HG02571 (cell line): ENCODE data around the gene PRRT1B.
"Not testable (repeated sequence)": the region's sequence is repeated elsewhere in the genome, so short reads cannot be mapped to it uniquely, and the experiment has no call there.

Source experiments
- ATAC-seq: cut with Tn5 transposase; IDR thresholded peaks from one replicate; pipeline ENCODE4 v1.9.1; 2021; ENCODE audit warnings: mild to moderate bottlenecking, moderate library complexity; ENCODE audit not compliant: unreplicated experiment

Gene PRRT1B

DNA sequence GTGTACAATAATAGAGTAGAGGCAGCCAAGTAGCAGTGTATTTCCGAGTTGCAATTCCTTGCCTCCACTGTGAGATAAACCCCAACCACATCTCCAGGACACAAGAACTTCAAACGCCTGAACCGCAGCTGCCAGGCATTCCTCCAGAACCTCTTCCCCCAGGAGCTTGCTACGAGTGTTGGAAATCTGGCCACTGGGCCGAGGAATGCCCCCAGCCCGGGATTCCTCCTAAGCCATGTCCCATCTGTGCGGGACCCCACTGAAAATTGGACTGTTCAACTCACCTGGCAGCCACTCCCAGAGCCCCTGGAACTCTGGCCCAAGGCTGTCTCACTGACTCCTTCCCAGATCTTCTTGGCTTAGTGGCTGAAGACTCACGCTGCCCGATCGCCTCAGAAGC is 3.9 kb downstream of the PRRT1B start:
- ATAC-seq: not testable (repeated sequence)

DNA sequence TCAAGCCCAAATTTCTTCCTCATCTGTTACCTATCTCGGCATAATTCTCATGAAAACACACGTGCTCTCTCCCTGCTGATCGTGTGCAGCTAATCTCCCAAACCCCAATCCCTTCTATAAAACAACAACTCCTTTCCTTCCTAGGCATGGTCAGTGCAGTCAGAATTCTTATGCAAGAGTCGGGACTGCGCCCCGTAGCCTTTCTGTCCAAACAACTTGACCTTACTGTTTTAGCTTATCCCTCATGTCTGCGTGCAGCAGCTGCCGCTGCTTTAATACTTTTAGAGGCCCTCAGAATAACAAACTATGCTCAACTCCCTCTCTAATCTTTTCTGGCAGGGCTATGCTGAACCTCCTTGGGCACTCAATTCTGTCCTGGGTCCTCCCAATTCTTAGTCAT is 5.1 kb downstream of the PRRT1B start:
- ATAC-seq: not testable (repeated sequence)

DNA sequence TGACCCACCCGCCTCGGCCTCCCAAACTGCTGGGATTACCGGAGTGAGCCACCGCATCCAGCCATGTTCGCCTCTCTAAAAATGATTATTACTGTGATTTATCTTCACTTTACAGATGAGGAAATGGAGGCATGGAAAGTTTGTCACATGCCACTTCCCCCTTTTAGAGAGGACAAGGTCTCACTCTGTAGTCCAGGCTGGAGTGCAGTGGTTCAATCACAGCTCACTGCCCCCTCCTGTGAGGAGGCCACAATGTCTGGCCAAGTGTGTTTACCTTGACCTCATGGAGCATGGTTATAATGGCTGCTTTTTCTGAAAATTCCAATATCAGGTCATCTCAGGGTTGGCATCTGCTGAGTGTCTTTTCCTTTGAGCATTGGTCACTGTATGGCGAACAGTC is 6.7 kb downstream of the PRRT1B start:
- no peak for ATAC-seq

DNA sequence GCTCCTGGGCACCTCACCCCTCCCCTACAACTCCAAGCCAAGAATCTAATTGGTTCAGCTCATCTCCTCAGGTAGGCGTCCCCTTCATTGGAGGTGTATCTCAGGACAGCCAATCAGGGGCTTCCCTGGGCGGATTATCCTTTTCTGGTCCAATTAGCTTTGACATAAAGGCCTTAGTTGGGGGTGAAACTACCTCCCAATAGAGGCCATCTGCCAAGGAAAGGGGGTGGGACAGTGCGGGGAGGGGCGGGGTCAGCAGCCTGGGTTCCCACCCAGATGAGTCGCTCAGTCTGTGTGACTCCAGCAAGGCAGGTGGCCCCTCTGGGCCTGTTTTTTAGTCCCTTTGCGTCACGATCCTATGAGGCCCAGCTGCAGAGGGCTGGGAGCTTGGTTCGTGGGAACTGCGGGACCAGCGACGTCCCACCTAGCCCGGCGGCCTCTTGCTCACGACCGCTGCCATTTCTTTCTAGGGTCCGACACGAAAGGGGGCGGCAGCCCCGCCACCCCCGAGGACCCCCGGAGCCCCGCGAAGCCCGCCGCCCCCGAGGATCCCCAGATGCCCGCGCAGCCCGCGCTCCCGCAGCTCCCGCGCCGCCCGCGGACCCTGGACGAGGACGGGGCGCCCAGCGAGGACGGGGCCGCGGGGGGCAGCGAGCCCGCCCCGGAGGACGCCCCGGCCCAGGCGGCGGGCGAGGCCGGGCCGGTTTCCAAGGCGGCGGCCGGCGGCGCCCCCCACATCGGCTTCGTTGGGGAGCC is 8.9 kb downstream of the PRRT1B start:
- no peak for ATAC-seq

DNA sequence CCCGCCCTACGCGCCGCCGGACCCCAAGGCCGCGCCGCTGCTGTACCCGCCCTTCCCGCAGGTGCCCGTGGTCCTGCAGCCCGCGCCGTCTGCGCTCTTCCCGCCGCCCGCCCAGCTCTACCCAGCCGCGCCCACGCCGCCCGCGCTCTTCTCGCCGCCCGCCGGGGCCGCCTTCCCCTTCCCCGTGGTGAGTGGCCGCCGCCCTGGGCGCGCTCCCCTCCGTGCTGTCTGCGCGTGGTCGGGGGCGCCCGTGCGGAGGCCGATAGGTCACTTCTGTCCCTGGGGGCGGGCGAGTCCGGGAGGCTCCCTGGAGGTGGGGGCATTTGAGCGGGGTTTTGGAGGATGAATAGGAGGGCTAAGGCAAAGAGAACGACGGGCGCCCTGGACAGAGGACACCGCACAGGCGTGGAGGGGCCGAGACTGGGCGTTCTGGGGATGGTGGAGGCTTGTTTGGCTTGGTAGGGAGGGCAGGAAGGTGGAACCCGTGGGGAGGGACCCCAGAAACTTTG is 9.6 kb downstream of the PRRT1B start:
- ATAC-seq: no peak

DNA sequence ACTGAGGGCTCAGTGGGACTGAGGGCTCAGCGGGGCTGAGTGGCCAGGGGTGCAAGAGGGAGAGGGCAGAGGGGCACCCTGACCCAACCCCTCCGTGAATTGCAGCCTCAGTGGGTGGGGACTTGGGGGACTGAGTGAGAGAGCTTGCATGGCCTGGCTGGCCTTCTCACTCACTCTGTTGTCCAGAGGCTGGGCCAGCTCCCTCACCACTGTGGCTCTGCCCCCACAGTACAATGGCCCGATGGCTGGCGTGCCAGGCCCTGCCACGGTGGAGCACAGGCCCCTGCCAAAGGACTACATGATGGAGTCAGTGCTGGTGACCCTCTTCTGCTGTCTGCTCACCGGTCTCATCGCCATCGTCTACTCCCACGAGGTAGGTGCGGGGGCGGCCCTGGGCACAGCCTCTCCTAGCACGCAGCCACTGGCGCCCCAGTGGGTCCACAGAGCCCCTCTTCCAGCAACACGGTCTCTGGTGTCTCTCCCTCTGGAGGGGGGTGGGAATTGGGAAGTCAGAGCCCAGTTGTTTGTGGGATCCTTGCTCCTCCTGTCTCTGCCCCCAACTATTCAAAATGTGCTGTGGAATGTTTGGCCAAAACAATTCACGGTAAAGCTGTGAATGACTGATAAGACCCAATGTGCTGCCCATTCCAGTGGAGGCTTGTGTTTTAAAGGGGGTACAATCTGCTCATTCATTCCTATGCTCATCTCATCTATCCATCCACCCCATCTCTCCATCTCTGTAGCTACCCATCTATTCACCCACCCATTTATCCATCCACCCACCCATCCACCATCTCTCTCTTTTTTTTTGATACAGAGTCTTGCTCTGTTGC is 10.7 kb downstream of the PRRT1B start:
- ATAC-seq: no peak

DNA sequence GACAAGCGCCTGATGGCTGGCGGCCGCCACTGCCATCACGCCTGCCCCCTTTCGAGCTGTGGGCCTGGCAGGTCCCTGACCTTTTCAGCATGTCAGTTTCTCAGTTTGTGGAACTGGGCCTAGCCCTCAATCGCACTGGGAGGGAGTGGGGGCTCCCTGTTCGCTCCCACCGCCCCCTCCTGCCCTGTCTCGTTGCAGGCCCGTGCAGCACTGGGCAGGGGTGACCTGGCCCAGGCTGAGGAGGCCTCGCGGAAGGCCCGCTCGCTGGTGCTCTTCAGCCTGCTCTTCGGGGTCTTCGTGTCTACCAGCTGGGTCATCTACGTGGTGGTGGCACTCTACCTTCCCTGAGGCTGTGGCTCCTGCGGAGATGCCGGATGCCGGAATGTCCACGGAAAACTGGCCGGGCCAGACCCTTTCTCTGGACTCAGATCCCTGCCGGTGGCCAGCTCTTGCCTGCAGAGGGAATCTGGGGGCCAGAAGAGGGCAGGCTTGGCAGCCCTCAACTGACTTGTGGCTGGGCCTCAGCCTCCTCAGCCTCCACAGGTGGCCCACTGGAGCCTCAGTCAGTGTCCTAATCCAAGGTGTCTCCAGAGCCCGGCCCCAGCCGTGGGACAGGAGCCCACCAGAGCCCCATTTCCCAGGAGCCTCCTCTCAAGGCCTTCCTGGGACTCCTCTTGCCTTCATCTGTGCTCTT is 12.7 kb downstream of the PRRT1B start:
- ATAC-seq: no peak

DNA sequence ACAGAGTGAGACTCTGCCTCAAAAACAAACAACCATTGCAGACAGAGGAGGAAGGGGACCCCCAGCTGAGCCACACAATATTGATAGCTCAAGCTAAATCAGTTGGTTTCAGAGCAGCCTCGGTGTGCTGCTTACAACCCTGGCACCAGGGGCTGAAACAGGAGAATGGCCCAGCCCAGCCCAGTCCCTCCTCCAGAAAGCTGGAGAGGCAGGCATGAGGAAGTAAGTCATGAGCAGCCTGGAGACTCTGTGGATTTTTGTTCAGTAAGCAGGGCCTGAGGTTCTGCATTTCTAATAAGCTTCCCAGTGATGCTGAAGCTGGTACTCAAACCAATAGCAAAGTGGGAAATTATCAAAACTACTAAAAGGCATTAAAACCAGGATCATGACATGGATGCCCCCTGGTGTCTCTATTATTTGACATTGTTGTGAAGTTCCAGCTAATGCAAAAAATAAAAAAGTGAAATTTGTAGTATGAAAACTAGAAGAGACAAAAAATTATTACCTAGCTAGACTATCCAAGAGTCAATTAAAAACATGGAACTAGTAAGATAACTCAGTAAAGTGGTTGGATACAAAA is 14.2 kb downstream of the PRRT1B start:
- no peak for ATAC-seq

DNA sequence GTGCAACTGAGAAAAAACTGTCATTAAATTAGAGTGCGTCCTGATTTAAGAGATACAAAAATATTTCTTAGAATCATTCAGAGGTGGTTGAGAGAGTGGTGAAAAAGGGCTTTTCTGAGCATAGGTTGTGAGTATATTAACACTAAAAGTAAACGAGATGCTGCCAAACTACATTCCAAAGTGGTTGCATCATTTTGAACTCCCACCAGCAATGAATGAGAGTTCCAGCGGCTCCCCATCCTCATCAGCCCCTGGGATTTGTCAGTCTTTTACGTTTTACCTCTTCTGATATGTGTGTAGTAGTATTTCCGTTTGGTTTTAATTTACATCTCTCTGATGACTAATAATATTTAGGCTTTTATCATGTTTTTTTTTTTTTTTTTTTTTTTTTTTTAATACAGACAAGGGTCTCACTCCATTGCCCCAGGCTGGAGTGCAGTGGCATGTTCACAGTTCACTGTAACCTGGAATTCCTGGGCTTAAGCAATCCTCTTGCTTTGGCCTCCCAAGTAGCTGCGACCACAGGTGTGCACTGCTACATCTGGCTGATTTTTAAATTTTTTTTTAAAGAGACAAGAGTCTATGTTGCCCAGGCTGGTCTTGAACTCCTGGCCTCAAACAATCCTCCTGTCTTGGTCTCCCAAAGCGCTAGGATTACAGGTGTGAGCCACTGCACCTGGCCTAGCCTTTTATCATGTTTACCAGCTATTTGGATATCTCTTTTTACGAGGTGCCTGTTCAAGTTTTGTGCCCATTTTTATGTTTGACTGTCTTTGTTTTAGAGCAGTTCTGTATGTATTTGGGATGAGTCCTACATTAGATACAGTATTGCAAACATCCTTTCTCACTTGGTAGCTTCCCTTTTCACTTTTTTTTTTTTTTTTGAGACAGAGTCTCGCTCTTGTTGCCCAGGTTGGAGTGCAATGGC is 17.0 kb downstream of the PRRT1B start:
- ATAC-seq: no peak

DNA sequence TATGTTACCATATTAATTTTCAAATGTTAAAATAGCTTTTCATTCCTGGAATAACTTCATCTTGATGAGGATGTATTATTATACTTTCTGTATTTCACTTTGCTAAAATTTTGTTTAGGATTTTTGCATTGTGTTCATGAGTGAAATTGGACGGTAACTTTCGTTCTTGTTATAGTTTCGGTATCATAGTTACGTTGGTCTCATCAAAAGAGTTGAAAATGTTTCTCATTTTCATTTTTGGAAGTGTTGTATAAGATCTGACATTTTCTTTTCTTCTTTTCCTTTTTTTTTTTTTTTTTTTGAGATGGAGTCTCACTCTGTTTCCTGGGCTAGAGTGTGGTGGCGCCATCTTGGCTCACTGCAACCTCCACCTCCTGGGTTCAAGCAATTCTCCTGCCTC is 20.0 kb downstream of the PRRT1B start:
- no peak for ATAC-seq

DNA sequence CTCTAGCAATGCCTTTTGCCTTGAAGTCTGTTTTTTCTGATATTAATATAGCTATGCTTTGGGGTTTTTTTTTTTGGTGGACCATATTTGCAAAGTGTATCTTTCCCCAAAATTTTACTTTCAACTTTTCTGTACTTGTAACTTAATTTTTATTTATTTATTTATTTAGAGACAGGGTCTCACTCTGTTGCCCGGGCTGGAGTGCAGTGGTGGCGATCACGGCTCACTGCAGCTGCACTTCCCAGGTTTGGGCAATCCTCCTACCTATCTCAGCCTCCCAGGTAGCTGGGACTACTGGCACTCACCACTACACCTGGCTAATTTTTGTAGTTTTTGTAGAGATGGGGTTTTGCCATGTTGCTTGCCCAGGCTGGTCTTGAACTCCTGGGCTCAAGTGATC is 20.8 kb downstream of the PRRT1B start:
- ATAC-seq: no peak

DNA sequence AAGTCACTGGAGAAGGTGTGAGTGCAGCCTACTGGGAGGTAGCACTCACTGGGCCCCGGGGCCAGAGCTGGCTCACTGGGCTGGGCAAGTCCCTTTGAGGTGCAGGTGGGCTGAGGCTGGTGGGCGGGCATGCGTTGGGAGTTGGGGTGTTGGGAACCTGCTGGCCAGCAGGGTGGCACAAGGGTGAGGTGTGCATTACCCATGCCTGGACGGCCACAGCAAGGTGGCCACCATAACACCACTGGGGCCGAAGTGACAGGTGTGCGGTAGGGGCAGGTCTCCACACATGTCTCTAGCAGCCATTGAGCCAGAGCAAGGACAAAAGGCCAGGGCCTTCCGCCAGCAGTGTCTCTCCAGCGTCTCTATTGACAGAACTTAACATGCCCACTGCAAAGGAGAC is 22.6 kb downstream of the PRRT1B start:
- no peak for ATAC-seq

DNA sequence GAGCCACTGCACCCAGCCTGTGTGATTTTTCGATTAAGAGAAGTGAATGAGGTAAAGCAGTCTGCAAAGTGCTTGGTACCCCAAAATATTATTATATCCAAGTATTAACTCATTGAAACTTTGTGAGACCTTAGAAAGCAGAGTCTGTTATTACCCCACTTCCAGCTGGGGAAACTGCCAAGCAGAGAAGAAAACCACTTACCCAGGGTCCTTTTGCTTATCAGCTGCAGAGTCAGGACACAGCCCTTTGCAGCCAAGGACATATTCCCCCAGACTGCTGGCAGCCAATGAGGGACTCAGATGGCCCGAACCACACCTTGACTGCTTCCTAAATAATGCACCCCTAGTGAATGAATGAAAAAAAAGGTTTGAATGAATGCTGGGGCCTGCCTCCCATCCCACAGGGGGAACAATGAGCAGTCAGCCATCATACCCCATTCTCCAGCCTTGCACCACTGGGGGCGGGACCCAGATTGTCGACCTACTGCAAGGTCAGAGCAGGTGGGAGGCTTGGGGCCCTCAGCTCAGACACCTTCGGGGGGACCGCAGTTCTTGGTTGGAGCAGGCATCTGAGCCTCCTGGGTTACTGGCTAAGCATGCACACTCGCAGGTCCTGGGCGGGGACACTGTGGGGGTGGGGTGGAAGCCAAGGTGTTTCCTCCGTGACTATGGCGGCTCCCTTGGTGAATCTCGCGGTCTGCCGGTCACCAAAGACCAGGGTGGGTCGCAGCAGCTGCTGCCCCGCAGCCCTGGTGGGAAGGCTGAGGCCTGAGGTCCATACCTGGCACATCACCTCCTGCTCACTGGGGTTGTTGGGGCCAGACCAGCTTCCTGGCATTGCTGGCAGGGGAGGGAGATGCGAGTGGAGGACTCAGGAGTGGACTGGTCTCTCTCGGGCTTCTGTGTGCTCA is 29.7 kb downstream of the PRRT1B start:
- ATAC-seq: no peak

DNA sequence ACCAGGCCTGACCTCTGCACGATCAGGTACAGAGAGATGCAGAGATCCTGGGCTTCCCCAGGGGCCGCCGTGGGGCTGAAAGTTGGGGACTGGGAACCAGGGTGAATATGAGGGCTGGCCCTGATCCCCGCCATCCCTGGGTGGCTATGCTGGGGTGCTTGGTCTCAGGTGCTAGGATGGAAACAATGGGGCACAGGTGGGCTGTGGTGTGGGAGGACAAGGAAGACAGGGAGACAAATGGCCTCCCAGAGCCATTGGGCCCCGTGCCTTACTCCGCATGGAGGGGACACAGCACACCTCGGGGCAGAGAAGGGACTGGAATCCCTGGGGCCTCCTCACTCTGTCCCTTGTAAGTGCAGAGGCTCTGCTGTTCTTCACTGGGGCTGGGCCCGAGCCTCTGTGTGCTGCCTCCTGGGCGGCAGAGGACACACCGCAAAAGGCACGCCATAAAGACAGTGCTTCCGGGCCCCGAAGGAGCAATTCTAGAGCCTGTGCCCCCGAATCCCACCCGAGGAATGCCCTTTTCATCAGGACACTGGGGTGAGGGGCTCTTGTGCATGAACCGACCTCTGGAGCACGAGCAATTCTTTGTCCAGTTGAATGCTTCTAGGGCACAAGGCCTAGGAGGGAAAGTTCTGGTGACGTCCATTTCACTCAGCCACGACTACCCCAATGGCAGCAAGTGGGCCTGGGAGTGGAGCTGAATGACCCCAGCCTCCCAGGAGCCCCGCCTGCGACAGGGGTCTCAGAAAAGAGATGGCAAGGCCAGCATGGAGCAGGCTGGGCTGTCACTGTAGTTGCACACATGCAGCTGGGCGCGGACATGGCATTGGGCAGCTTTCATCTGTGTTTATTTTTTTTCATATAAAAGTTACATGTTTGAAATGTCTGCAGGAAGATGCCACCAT is 30.9 kb downstream of the PRRT1B start:
- ATAC-seq: no peak

DNA sequence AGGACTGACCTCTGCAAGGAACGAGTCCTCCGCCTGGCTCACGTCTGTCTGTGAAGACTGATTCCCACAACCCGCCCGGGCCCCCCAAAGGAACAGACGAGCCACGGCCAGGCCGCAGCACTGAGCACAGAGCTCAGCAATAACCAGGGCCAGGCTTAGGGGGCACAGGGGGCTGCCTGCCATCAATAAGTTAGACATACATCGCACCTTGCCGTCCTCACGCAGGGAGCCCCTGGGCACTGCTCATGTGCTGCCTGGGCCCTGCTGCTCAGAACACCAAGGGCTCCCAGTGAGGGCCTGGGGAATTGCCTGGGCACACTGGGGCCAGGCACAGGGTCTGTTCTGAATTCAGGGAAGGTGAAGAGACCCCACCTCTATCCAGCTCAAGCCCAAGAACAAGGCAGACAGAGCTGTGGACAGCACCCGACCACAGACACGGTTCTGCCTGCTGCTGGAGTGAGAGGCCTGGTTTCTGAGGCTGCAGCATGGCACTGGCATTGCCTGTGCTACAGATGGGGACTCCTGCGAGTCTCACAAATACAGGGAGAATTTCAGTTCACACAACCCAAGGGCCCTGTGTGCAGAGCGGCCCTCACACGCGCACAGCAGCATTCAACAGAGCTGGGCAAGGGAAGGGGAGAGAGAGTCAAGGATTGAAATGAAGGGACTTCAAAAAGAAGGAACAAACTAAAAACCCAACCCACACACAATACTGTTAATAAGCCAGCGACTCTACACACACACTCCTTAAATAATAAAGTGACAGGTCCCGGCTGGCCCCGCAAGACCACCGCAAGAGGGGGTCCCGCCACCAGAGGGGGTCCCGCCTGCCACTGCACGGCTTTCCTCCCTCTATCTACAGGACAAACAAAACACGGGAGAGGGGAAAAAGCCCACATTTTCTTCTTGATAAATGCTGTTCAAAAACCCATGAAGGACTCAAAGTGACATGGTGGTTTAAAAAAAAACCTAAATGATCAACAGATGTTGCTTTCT is 32.0 kb downstream of the PRRT1B start:
- ATAC-seq: no peak

DNA sequence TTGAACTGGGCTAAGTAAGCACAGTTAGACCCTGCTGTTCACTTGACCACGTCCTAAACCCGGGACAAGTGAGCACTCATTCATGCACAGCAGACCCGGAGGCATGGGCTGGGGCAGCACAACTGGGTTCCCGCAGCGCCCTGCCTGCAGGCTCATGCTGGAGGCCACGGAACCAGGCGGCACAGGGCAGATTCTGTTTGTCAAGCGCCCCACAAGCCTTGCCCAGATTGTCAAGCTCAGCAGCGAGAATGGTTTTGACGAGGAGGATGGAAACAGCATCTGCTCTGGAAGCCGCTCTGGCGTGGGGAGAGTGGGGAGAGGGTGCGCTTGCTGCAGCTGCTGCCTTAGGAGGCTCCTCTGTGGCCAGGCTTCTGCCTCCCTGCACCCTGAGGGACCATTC is 32.7 kb downstream of the PRRT1B start:
- no peak for ATAC-seq
